SJCRH30 (cell line): ENCODE results near the gene TAS2R1. TPM values are rescaled to one million over a fixed set of nuclear protein-coding genes. Genes with fewer than 3 reads are reported as not detected.

ENCODE experiments used
- DNase-seq, 2 experiments: peaks; one replicate each; pipeline ENCODE4 v3.0.0-alpha.2; 2015 to 2020
- H3K27ac ChIP-seq: fragments of 250-450 bp; sonication (Bioruptor Pico); 2 replicates; pipeline ENCODE4 v1.5.1; 2020; ENCODE audit warnings: mild to moderate bottlenecking, moderate library complexity
- H3K27me3 ChIP-seq: fragments of 250-450 bp; sonication (Bioruptor Pico); 2 replicates; pipeline ENCODE4 v1.5.1; 2020; ENCODE audit warnings: mild to moderate bottlenecking, moderate library complexity
- H3K36me3 ChIP-seq: fragments of 250-450 bp; sonication (Bioruptor Pico); 2 replicates; pipeline ENCODE4 v1.5.1; 2020; ENCODE audit warnings: mild to moderate bottlenecking, moderate library complexity
- H3K4me1 ChIP-seq: fragments of 250-450 bp; sonication (Bioruptor Pico); 2 replicates; pipeline ENCODE4 v1.5.1; 2020; ENCODE audit warnings: mild to moderate bottlenecking, moderate library complexity
- H3K4me3 ChIP-seq: fragments of 250-450 bp; sonication (Bioruptor Pico); 2 replicates; pipeline ENCODE4 v1.5.1; 2020; ENCODE audit warnings: mild to moderate bottlenecking, moderate library complexity
- H3K9me3 ChIP-seq: fragments of 250-450 bp; sonication (Bioruptor Pico); replicated peaks from 2 replicates; pipeline ENCODE4 v1.5.1; 2020; ENCODE audit warnings: mild to moderate bottlenecking, moderate library complexity
- total RNA-seq: library from RNA; depleted of rRNA; stranded (reverse); fragments of >200 nt; shearing (Covaris generic); gene quantifications from 2 replicates; pipeline ENCODE4 v1.2.3, GENCODE V29; 2014; rRNA removed

Gene TAS2R1
- total RNA-seq, 1 experiment from 2014 or later: not detected

DNA sequence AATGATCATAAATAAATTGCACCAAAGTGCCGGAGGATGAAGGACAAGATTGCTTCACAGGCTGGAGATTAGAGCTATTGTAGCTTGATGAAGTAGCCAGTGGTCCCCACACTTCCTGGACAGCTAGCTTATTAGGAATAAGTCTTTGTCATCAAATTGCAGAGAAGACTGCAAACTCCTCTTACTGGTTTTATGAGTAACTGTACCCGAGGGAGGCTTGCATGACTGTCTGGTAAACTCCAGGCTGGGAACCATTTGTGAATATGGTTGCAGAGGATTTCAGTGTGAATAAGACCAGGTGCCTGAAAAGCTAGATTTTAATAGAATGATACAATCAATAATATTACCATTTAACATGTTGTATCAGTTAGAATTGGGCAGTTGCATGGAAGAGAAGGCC, 47.7 kb downstream of the TAS2R1 start:
- DNase-seq: no peak
- no peaks in the 10 kb centered on the region for H3K9me3 ChIP-seq

More for the DNA sequence above, 47.7 kb downstream of the TAS2R1 start:
- H3K36me3 ChIP-seq: no peaks in the 10 kb centered on the region
- no peaks in the 10 kb centered on the region for H3K27me3 ChIP-seq
- no peaks in the 10 kb centered on the region for H3K4me1 ChIP-seq
- H3K4me3 ChIP-seq: no peak overlapping the region
- no peak overlapping the region for H3K27ac ChIP-seq

Other genes with a start within 250 kb of the TAS2R1 start
- not detected in 2 replicates for gene SEMA5A, start 84.3 kb downstream of the TAS2R1 start, total RNA-seq